Renal cortical epithelial cell (primary cell): Measurements from ENCODE around the gene AUTS2. TPM values are rescaled to one million over a fixed set of nuclear protein-coding genes. Genes with fewer than 3 reads are reported as not detected.
A peak's percentile ranks its signal among the peaks of the same experiment; 100 is the strongest.

Experiments used
- DNase-seq: peaks from one replicate; pipeline ENCODE4 v3.0.0-alpha.2; 2011; ENCODE audit warnings: low read depth
- total RNA-seq: library from RNA; depleted of rRNA; stranded (reverse); fragments of >200 nt; gene quantifications from 2 replicates; pipeline ENCODE4 v1.2.3, GENCODE V29; 2014

Gene AUTS2
- total RNA-seq, 1 donor from 2014 or later, result 3.2 TPM

- no peak for DNase-seq
Measured at GRCh38 chr7:70498232-70498992, 900.1 kb downstream of the AUTS2 start.

GRCh38 chr7:70500261-70500660 is 902.0 kb downstream of the AUTS2 start:
- DNase-seq, result no peak

- no peak for DNase-seq
Measured at GRCh38 chr7:70502117-70502863, 904.0 kb downstream of the AUTS2 start.

- no peak for DNase-seq
Measured at GRCh38 chr7:70504254-70504653, 906.0 kb downstream of the AUTS2 start.

- no peak for DNase-seq
Measured at GRCh38 chr7:70505468-70505867, 907.2 kb downstream of the AUTS2 start.

GRCh38 chr7:70505886-70506285 is 907.6 kb downstream of the AUTS2 start:
- no peak for DNase-seq

- no peak for DNase-seq
Measured at GRCh38 chr7:70506434-70506833, 908.2 kb downstream of the AUTS2 start.

GRCh38 chr7:70512144-70512543 is 913.9 kb downstream of the AUTS2 start:
- DNase-seq, result no peak

DNA sequence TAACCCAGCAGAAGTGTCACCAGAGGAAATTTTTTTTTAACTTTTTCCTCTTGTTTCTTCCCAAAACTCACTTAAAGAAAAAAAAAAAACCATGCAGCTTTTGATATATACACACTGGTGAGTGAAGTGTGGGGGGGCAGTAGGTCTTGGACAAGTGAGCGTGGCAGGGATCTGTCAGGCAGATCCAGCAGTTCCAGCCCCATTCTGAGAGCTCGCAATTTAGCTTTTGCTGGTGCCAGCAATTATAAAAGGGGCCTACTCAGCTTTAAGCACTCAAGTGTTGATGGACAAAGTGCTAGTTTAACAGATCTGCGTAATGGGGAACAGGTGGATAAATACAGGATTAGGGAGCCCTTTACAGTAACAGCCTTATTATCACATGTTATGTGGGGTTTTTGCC is 914.5 kb downstream of the AUTS2 start:
- DNase-seq, result no peak

DNA sequence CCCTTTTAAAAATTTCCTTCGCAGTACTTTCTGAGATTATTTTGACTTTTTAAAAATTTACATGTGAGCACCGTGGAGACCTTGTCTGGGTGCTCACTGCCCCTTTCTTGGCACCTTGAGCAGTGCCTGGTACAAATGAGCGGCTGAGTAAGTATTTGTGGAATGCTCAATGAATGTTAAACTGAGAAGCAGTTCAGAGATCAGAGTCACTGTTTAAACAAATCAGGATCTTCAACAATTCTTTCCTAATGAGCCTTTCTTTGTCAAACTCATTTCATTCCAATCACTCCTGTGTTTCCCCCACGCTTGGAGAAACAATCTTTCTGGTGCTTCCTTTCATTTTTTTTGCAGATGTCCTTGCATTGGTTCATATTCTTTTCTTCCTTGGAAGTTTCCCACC is 922.3 kb downstream of the AUTS2 start:
- DNase-seq, result peak; percentile 79

GRCh38 chr7:70523249-70523988 is 925.1 kb downstream of the AUTS2 start:
- DNase-seq, result no peak

GRCh38 chr7:70523989-70524351 is 925.7 kb downstream of the AUTS2 start:
- DNase-seq, result no peak

GRCh38 chr7:70525991-70526390 is 927.7 kb downstream of the AUTS2 start:
- no peak for DNase-seq

- DNase-seq, result no peak
Measured at GRCh38 chr7:70527520-70528115, 929.3 kb downstream of the AUTS2 start.

- no peak for DNase-seq
Measured at GRCh38 chr7:70529436-70529835, 931.2 kb downstream of the AUTS2 start.

- no peak for DNase-seq
Measured at GRCh38 chr7:70529914-70530585, 931.8 kb downstream of the AUTS2 start.

- no peak for DNase-seq
Measured at GRCh38 chr7:70533614-70534013, 935.3 kb downstream of the AUTS2 start.

DNA sequence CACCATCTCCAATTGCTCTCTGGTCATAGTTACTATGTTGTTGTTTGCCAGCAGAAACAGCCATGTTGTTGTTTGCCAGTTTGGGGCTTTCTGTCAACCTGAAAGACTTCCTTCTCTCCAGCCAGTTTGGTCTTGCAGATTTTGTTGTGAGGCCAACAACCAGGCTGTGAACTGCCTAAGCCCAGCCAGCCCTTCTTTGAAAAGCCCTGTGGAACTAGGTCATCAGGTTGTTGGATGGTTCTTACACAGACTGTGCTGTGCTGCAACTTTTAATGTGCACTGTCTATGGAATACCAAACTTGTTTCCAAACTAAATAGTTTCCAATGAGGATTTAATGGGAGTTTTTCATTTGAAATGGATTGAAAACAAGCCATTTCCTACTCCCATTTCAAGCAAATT is 940.9 kb downstream of the AUTS2 start:
- peak; percentile 6 for DNase-seq

DNA sequence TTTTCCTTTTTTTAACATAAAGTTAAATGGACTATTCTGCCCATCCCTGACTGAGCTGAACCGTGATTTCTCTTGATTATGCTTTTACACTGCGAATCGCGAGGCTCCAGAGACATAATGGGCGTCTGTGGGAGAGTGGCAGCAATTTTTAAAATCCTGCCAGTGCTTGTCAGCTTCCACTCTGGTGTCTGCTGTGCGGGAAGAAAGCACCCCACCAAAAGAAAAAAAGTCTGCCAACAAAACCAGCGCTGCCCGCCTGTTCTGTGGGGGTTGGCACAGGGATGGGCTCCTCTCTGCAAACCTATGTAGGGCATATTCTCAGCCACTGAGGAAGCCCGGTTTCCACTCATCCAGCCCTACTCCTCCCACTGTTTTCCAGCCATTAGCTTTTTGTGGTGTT is 941.3 kb downstream of the AUTS2 start:
- DNase-seq, result no peak

- no peak for DNase-seq
Measured at GRCh38 chr7:70540641-70541040, 942.4 kb downstream of the AUTS2 start.

- DNase-seq, result no peak
Measured at GRCh38 chr7:70542750-70543376, 944.6 kb downstream of the AUTS2 start.
